Measurements from ENCODE around the gene NUTF2. TPM values are rescaled to one million over a fixed set of nuclear protein-coding genes. Genes with fewer than 3 reads are reported as not detected.

NUTF2 gene
- total RNA-seq, 4 donors from 2014 or later: 55.5 to 82.5 (median 69.1) TPM

- no peaks in the 10 kb centered on the region for H3K36me3 ChIP-seq
- DNase-seq: no peak
- no peaks in the 10 kb centered on the region for H3K27me3 ChIP-seq
- H3K4me1 ChIP-seq: peaks cover 0 to 50% (median 41%) of the 10 kb centered on the region in 4 donors
- H3K9me3 ChIP-seq: no peaks in the 10 kb centered on the region
- peak overlapping the region; percentile 87 to 94 (median 90) for H3K4me3 ChIP-seq
- H3K27ac ChIP-seq: peak overlapping the region; percentile 71 to 96 (median 90)
- TF ChIP-seq, protein P1, sequence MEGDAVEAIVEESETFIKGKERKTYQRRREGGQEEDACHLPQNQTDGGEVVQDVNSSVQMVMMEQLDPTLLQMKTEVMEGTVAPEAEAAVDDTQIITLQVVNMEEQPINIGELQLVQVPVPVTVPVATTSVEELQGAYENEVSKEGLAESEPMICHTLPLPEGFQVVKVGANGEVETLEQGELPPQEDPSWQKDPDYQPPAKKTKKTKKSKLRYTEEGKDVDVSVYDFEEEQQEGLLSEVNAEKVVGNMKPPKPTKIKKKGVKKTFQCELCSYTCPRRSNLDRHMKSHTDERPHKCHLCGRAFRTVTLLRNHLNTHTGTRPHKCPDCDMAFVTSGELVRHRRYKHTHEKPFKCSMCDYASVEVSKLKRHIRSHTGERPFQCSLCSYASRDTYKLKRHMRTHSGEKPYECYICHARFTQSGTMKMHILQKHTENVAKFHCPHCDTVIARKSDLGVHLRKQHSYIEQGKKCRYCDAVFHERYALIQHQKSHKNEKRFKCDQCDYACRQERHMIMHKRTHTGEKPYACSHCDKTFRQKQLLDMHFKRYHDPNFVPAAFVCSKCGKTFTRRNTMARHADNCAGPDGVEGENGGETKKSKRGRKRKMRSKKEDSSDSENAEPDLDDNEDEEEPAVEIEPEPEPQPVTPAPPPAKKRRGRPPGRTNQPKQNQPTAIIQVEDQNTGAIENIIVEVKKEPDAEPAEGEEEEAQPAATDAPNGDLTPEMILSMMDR (IDR thresholded peaks at IDR 0.05): no peak
Observed at GRCh38 chr16:67845291-67846062, 1.3 kb upstream of the NUTF2 start.

DNA sequence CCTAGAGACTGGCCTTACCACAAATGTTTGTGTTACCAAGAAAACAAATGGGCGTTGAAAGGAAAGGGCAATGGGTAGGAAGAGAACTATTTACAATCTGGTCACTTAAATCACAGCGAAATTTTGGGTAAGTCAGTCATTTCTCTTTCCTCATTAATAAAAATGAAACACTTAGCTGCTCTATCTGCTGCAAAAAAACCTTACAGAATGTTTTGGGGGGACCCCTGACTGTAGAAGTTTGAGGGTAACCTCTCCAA lies 742 bp upstream of the NUTF2 start:
- H3K27ac ChIP-seq: peak overlapping the region; percentile 71 to 96 (median 90)
- no peaks in the 10 kb centered on the region for H3K9me3 ChIP-seq
- H3K4me3 ChIP-seq: peak overlapping the region; percentile 87 to 94 (median 90)
- no peaks in the 10 kb centered on the region for H3K27me3 ChIP-seq
- no peaks in the 10 kb centered on the region for H3K36me3 ChIP-seq
- peaks cover 0 to 50% (median 41%) of the 10 kb centered on the region in 4 donors for H3K4me1 ChIP-seq
- no peak for TF ChIP-seq POLR2A (IDR thresholded peaks at IDR 0.05)
- TF ChIP-seq, protein P1 (IDR thresholded peaks at IDR 0.05): no peak
- no peak for DNase-seq

DNA sequence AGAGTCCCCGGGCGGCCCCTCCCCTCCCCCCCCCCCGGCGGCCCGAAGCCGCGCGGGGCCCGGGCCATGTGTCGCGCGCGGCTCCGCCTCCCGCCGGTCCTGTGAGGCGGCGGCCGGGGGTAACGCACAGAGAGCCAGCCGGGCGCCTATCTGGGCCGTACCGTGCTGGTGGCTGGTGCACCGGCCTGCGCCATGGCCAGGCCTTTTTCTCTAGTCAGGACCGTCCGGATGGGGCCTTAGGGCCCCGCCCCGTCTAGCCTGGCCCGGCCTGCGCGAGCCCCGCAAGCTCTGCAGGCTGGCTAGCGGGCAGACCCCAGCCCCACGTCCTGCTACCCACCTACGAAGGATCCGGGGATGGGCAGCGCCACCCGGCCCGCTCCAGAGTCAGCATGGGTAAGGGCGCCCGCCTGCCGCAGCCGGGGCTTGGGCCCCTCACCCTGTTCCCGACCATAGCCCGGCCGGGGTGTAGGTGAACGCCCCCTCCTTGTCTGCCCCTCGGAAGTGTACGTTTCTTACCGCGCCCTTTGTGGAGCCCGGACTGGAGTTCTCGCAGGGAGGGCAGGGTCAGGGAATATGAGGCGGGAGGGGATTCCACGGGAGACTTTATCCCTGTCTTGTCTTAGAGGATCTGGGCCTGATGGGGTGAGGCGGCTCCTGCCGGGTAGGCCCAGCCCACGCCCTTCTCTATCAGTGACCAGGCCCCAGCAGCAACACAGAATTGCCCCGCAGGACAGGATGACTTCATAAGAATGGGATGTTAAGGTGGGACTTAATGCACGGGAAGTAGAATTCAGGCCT lies 530 bp downstream of the NUTF2 start, which contains the start of gene CENPT:
Gene CENPT (minus strand): TSS at position 630 of the 798 bp plus-strand sequence. CDS start 13,834 bp downstream, outside the sequence.
- H3K36me3 ChIP-seq: no peaks in the 10 kb centered on the region
- TF ChIP-seq POLR2A (IDR thresholded peaks at IDR 0.05): no peak
- TF ChIP-seq, protein P1 (IDR thresholded peaks at IDR 0.05): peak in 1 of 6 experiments; percentile 4
- H3K4me1 ChIP-seq: peaks cover 0 to 50% (median 41%) of the 10 kb centered on the region in 4 donors
- peak within 1 kb of the TSS; percentile 87 to 94 (median 90) for H3K4me3 ChIP-seq
- H3K9me3 ChIP-seq: no peaks in the 10 kb centered on the region
- no peaks in the 10 kb centered on the region for H3K27me3 ChIP-seq
- DNase-seq: peak; percentile 66 to 81 (median 67)
- peak within 1 kb of the TSS; percentile 71 to 96 (median 90) for H3K27ac ChIP-seq

- peak overlapping the region in 2 of 4 donors; percentile 92 to 94 for H3K4me3 ChIP-seq
Observed at GRCh38 chr16:67848118-67848517, 1.4 kb downstream of the NUTF2 start.

DNA sequence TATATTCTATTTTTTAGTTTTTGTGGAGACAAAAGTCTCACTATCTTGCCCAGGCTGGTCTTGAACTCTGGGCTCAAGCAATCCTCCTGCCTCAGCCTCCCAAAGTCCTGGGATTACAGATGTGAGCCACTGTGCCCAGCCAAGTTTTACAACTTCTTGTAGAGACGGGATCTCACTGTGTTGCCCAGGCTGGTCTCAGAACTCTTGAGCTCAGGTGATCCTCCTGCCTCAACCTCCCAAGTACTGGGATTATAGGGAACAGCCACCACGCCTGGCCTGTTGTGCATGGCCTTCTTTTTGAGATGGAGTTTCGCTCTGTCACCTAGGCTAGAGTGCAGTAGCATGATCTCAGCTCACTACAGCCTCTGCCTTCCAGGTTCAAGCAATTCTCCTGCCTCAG lies 6.9 kb downstream of the NUTF2 start:
- TF ChIP-seq POLR2A (IDR thresholded peaks at IDR 0.05): no peak
- TF ChIP-seq, protein P1 (IDR thresholded peaks at IDR 0.05): no peak
- no peaks in the 10 kb centered on the region for H3K9me3 ChIP-seq
- H3K36me3 ChIP-seq: no peaks in the 10 kb centered on the region
- no peak for DNase-seq
- H3K27ac ChIP-seq: no peak overlapping the region
- peaks cover 0 to 26% (median 2%) of the 10 kb centered on the region in 4 donors for H3K4me1 ChIP-seq
- H3K4me3 ChIP-seq: no peak overlapping the region
- no peaks in the 10 kb centered on the region for H3K27me3 ChIP-seq

More at GRCh38 chr16:67848118-67848517, 1.4 kb downstream of the NUTF2 start:
- DNase-seq: no peak
- Histone ChIP-seq H3K27me3 (no peaks in the 10 kb centered on the region), H3K9me3 (no peaks in the 10 kb centered on the region), H3K36me3 (no peaks in the 10 kb centered on the region), H3K27ac (peak overlapping the region in 1 of 4 donors; percentile 87), H3K4me1 (peaks cover 0 to 48% (median 41%) of the 10 kb centered on the region in 4 donors)
- TF ChIP-seq, protein P1 (IDR thresholded peaks at IDR 0.05): no peak
- TF ChIP-seq POLR2A (IDR thresholded peaks at IDR 0.05): no peak

Data from Peyer's patch (tissue), 4 donors.